Lung (tissue), 12 donors: ENCODE results near the gene SPECC1. TPM values are rescaled to one million over a fixed set of nuclear protein-coding genes. Genes with fewer than 3 reads are reported as not detected.

Experiments used
- ATAC-seq: fragments of 200-7000 bp; cut with Tn5 transposase; one replicate; pipeline ENCODE4 v1.9.1; 2020; ENCODE audit warnings: moderate number of reproducible peaks; ENCODE audit not compliant: insufficient read depth, low FRiP score
- DNase-seq, 3 donors: peaks; one replicate each; pipeline ENCODE4 v3.0.0-alpha.2; 2013 to 2017
- H3K27ac ChIP-seq, 2 donors: one replicate each; pipeline ENCODE4 v1.5.1; 2013; ENCODE audit warnings: mild to moderate bottlenecking in 2 of 2, moderate library complexity in 2 of 2, control low read depth in 1 of 2, inconsistent platforms in 1 of 2, low read depth in 1 of 2, low read length in 1 of 2
- H3K27me3 ChIP-seq, 3 donors: one replicate each; pipeline ENCODE4 v1.5.1; 2013; ENCODE audit warnings: low read length in 2 of 3; ENCODE audit not compliant: control insufficient read depth in 3 of 3, insufficient read depth in 3 of 3
- H3K36me3 ChIP-seq, 4 donors: one replicate each; pipeline ENCODE4 v1.5.1; 2013; ENCODE audit warnings: low read length in 4 of 4, mild to moderate bottlenecking in 1 of 4, moderate library complexity in 1 of 4; ENCODE audit not compliant: control insufficient read depth in 4 of 4, insufficient read depth in 4 of 4
- H3K4me1 ChIP-seq, 5 donors: one replicate each; pipeline ENCODE4 v1.5.1; 2013; ENCODE audit warnings: low read length in 5 of 5, mild to moderate bottlenecking in 2 of 5, moderate library complexity in 1 of 5; ENCODE audit not compliant: control insufficient read depth in 5 of 5, insufficient read depth in 5 of 5
- H3K4me3 ChIP-seq: one replicate; pipeline ENCODE4 v1.5.1; 2013; ENCODE audit warnings: mild to moderate bottlenecking, control low read depth, moderate library complexity
- H3K9ac ChIP-seq, 2 donors: one replicate each; pipeline ENCODE4 v1.5.1; 2013; ENCODE audit warnings: low read length in 2 of 2, control low read depth in 1 of 2; ENCODE audit not compliant: insufficient read depth in 1 of 2
- H3K9me3 ChIP-seq, 4 donors: one replicate each; pipeline ENCODE4 v1.5.1; 2013; ENCODE audit warnings: low read length in 3 of 4, mild to moderate bottlenecking in 1 of 4, moderate library complexity in 1 of 4; ENCODE audit not compliant: control insufficient read depth in 4 of 4, insufficient read depth in 3 of 4
- CTCF ChIP-seq: IDR thresholded peaks from 2 replicates; pipeline ENCODE4 v1.5.1; 2012; ENCODE audit warnings: mild to moderate bottlenecking; ENCODE audit errors: control extremely low read depth, extremely low read depth
- WGBS, 2 donors: extraction: QIAGEN DNeasy Blood & Tissue Kit; methylation state at CpG; one replicate each; pipeline ENCODE4 v1.1.7; 2013; 5-methylcytosine and 5-hydroxymethylcytosine counted together
- polyA plus RNA-seq, 2 donors: library from polyadenylated mRNA; stranded (reverse); fragments of 200-250 nt; gene quantifications; one replicate each; pipeline ENCODE4 v1.2.1, GENCODE V29; 2013
- total RNA-seq, 2 donors: library from RNA; depleted of rRNA in 1 of 2; stranded (reverse); fragments of >200 nt in 1 of 2; gene quantifications; one replicate each; pipeline ENCODE4 v1.2.1, GENCODE V29; 2014 to 2021
- donor health status: control.
- donor health status: control.
- donor health status: Bipolar disorder and iron deficiency.
- donor health status: healthy.
- donor health status: DM: yes; HTN: yes; CAD: no.

SPECC1 gene
- total and polyA plus RNA-seq, 4 donors, result 8.8 to 27.1 (median 14.7) TPM

- Histone ChIP-seq H3K4me1 (no peaks in the 10 kb centered on the region), H3K4me3 (no peak overlapping the region), H3K27me3 (no peaks in the 10 kb centered on the region), H3K27ac (peak overlapping the region in 1 of 2 donors; percentile 72), H3K9ac (no peak overlapping the region), H3K36me3 (no peaks in the 10 kb centered on the region), H3K9me3 (no peaks in the 10 kb centered on the region)
- DNase-seq (no peak), ATAC-seq (no peak)
- TF ChIP-seq CTCF, result no peak
- 85 to 91% methylated on average over 6 of the region's 6 CpGs for WGBS, 2 donors
Measured at GRCh38 chr17:20092261-20092867, 83.2 kb downstream of the SPECC1 start.

- 78 to 79% methylated on average over 2 of the region's 2 CpGs for WGBS, 2 donors
- no peak for TF ChIP-seq CTCF
- H3K4me1 ChIP-seq, result no peaks in the 10 kb centered on the region
- peak overlapping the region in 1 of 2 donors; percentile 72 for H3K27ac ChIP-seq
- H3K27me3 ChIP-seq, result no peaks in the 10 kb centered on the region
- DNase-seq (no peak), ATAC-seq (no peak)
- H3K9ac ChIP-seq, result no peak overlapping the region
- no peaks in the 10 kb centered on the region for H3K9me3 ChIP-seq
- no peak overlapping the region for H3K4me3 ChIP-seq
- H3K36me3 ChIP-seq, result no peaks in the 10 kb centered on the region
Measured at GRCh38 chr17:20092973-20093626, 83.9 kb downstream of the SPECC1 start.

- WGBS, 2 donors, result 34 to 39% methylated on average over 1 of the region's 1 CpG
- Histone ChIP-seq H3K27me3 (no peaks in the 10 kb centered on the region), H3K36me3 (no peaks in the 10 kb centered on the region), H3K4me3 (no peak overlapping the region), H3K4me1 (no peaks in the 10 kb centered on the region), H3K27ac (no peak overlapping the region), H3K9me3 (peaks cover 0 to 2% (median 0%) of the 10 kb centered on the region in 4 donors), H3K9ac (no peak overlapping the region)
- no peak for TF ChIP-seq CTCF
- ATAC-seq (no peak), DNase-seq (no peak)
Measured at GRCh38 chr17:20094777-20095176, 85.6 kb downstream of the SPECC1 start.
